NB4 (cell line): ENCODE results near the gene WASF1.

Experiments
- DNase-seq: peaks from one replicate; pipeline ENCODE4 v3.0.0; 2010; ENCODE audit warnings: low read depth
- H3K4me3 ChIP-seq: one replicate; pipeline ENCODE4 v1.5.1; 2011; ENCODE audit warnings: mild to moderate bottlenecking, low read depth, low read length, moderate library complexity
- CTCF ChIP-seq: IDR thresholded peaks from one replicate; pipeline ENCODE4 v1.5.1; 2012; ENCODE audit warnings: low read depth, low read length
- MAX ChIP-seq: IDR thresholded peaks from 2 replicates; pipeline ENCODE4 v1.6.1; 2011; ENCODE audit warnings: low read depth, low read length
- MYC ChIP-seq: IDR thresholded peaks from 2 replicates; pipeline ENCODE4 v1.6.1; 2011; ENCODE audit warnings: low read depth, low read length
- POLR2A ChIP-seq: IDR thresholded peaks from 2 replicates; pipeline ENCODE4 v1.6.1; 2011; ENCODE audit warnings: mild to moderate bottlenecking; ENCODE audit not compliant: insufficient read length; ENCODE audit errors: extremely low read depth

Gene WASF1

GRCh38 chr6:110158479-110158878 lies 21.0 kb downstream of the WASF1 start:
- TF ChIP-seq POLR2A, result no peak
- no peak for TF ChIP-seq MYC
- no peak for TF ChIP-seq MAX
- TF ChIP-seq CTCF, result no peak
- no peak overlapping the region for H3K4me3 ChIP-seq
- no peak for DNase-seq

- DNase-seq, result no peak
- TF ChIP-seq POLR2A (no peak), MAX (no peak), MYC (no peak), CTCF (no peak)
- no peak overlapping the region for H3K4me3 ChIP-seq
Observed at GRCh38 chr6:110147870-110148269, 31.6 kb downstream of the WASF1 start.

GRCh38 chr6:110140650-110141049 lies 38.8 kb downstream of the WASF1 start:
- no peak overlapping the region for H3K4me3 ChIP-seq
- TF ChIP-seq POLR2A, result no peak
- TF ChIP-seq MYC, result no peak
- no peak for TF ChIP-seq MAX
- no peak for TF ChIP-seq CTCF
- DNase-seq, result no peak

GRCh38 chr6:110139052-110139451 lies 40.4 kb downstream of the WASF1 start:
- TF ChIP-seq MAX (no peak), MYC (no peak), POLR2A (no peak), CTCF (no peak)
- no peak overlapping the region for H3K4me3 ChIP-seq
- no peak for DNase-seq

- peak; percentile 2 for DNase-seq
- no peak overlapping the region for H3K4me3 ChIP-seq
- no peak for TF ChIP-seq CTCF
Observed at GRCh38 chr6:110137924-110138887, 41.3 kb downstream of the WASF1 start.
